WTC11 (cell line): Measurements from ENCODE around the gene PLCB3. TPM values are rescaled to one million over a fixed set of nuclear protein-coding genes. Genes with fewer than 3 reads are reported as not detected.

Source experiments
- ATAC-seq: fragments of 200-7000 bp; cut with Tn5 transposase; 2 replicates; pipeline ENCODE4 v1.10.0; 2021; ENCODE audit warnings: mild to moderate bottlenecking, moderate library complexity
- CTCF ChIA-PET: fragments of 300-600 bp; sonication (Branson Sonifier 250); formaldehyde crosslinking; loops from one replicate; lab custom pipeline; 2021; ENCODE audit warnings: antibody characterized with exemption; lab: Charles Lee
- POLR2A ChIA-PET: fragments of 350-600 bp; sonication (Branson Sonifier 250); formaldehyde crosslinking; loops from one replicate; lab custom pipeline; 2021; ENCODE audit warnings: antibody characterized with exemption; lab: Charles Lee
- DNase-seq: peaks from one replicate; pipeline ENCODE4 v3.0.0; 2021; ENCODE audit warnings: low spot score
- H3K27ac Mint-ChIP-seq: 2 replicates; pipeline ENCODE4 v1.8.0; 2021; ENCODE audit warnings: mixed read lengths
- H3K27me3 Mint-ChIP-seq: 2 replicates; pipeline ENCODE4 v1.8.0; 2021; ENCODE audit warnings: low read depth, mild to moderate bottlenecking, moderate library complexity, mixed read lengths
- H3K36me3 Mint-ChIP-seq: 2 replicates; pipeline ENCODE4 v1.8.0; 2021; ENCODE audit warnings: mixed read lengths
- H3K4me1 Mint-ChIP-seq: 2 replicates; pipeline ENCODE4 v1.8.0; 2022; ENCODE audit warnings: mixed read lengths
- H3K4me3 Mint-ChIP-seq: 2 replicates; pipeline ENCODE4 v1.8.0; 2021; ENCODE audit warnings: mild to moderate bottlenecking, moderate library complexity, mixed read lengths
- H3K9me3 Mint-ChIP-seq: 2 replicates; pipeline ENCODE4 v1.8.0; 2021; ENCODE audit warnings: mixed read lengths
- CREM ChIP-seq: sonication (generic); formaldehyde crosslinking; IDR thresholded peaks from 2 replicates; pipeline ENCODE4 v1.8.1; 2022; ENCODE audit warnings: mild to moderate bottlenecking, missing genetic modification reagents, moderate library complexity
- ELF4 ChIP-seq: sonication (generic); formaldehyde crosslinking; IDR thresholded peaks from 2 replicates; pipeline ENCODE4 v1.8.1; 2022; ENCODE audit warnings: low read depth, mild to moderate bottlenecking, moderate library complexity, missing genetic modification reagents
- GTF2I ChIP-seq: fragments of 250-450 bp; sonication (Bioruptor Pico); conservative IDR thresholded peaks from 2 replicates; pipeline ENCODE4 v1.4.0; 2021; ENCODE audit warnings: mild to moderate bottlenecking
- IRF2 ChIP-seq: sonication (generic); formaldehyde crosslinking; IDR thresholded peaks from 2 replicates; pipeline ENCODE4 v1.8.0; 2022; ENCODE audit warnings: low read depth, missing genetic modification reagents, borderline replicate concordance
- JAZF1 ChIP-seq: fragments of 250-450 bp; sonication (Bioruptor Pico); IDR thresholded peaks from 2 replicates; pipeline ENCODE4 v1.9.0; 2021; ENCODE audit warnings: moderate library complexity, mild to moderate bottlenecking, inconsistent platforms
- NFYB ChIP-seq: sonication (generic); formaldehyde crosslinking; conservative IDR thresholded peaks from 2 replicates; pipeline ENCODE4 v1.8.0; 2022; ENCODE audit warnings: low read depth, missing genetic modification reagents
- OVOL2 ChIP-seq: fragments of 250-450 bp; sonication (Bioruptor Pico); IDR thresholded peaks from 2 replicates; pipeline ENCODE4 v1.9.0; 2021; ENCODE audit warnings: mild to moderate bottlenecking, borderline replicate concordance
- PRRX2 ChIP-seq: fragments of 250-450 bp; sonication (Bioruptor Pico); IDR thresholded peaks from 2 replicates; pipeline ENCODE4 v1.8.0; 2021; ENCODE audit warnings: mild to moderate bottlenecking
- TCF7 ChIP-seq: sonication (generic); formaldehyde crosslinking; IDR thresholded peaks from 2 replicates; pipeline ENCODE4 v1.8.0; 2022; ENCODE audit warnings: mild to moderate bottlenecking, low read depth, missing genetic modification reagents, moderate library complexity
- TEAD4 ChIP-seq: sonication (generic); formaldehyde crosslinking; IDR thresholded peaks from 2 replicates; pipeline ENCODE4 v1.8.0; 2022; ENCODE audit warnings: mild to moderate bottlenecking, missing genetic modification reagents
- ZNF121 ChIP-seq: sonication (generic); formaldehyde crosslinking; IDR thresholded peaks from 2 replicates; pipeline ENCODE4 v1.8.0; 2023; ENCODE audit warnings: missing genetic modification reagents
- ZNF219 ChIP-seq: sonication (generic); formaldehyde crosslinking; IDR thresholded peaks from 2 replicates; pipeline ENCODE4 v1.8.0; 2023; ENCODE audit warnings: missing genetic modification reagents, mild to moderate bottlenecking, borderline replicate concordance
- ZNF232 ChIP-seq: sonication (generic); formaldehyde crosslinking; IDR thresholded peaks from 2 replicates; pipeline ENCODE4 v1.8.0; 2022; ENCODE audit warnings: mild to moderate bottlenecking, missing genetic modification reagents
- ZNF263 ChIP-seq: sonication (generic); formaldehyde crosslinking; IDR thresholded peaks from 2 replicates; pipeline ENCODE4 v1.8.1; 2022; ENCODE audit warnings: low read depth, mild to moderate bottlenecking, moderate library complexity, missing genetic modification reagents
- total RNA-seq: library from RNA; stranded (reverse); gene quantifications from 3 replicates; pipeline ENCODE4 v1.2.3, GENCODE V29; 2021
- TF ChIP-seq, protein P1 (sequence below): fragments of 250-450 bp; sonication (Bioruptor Pico); IDR thresholded peaks from 2 replicates; pipeline ENCODE4 v1.9.0; 2021; ENCODE audit warnings: moderate library complexity, mild to moderate bottlenecking, inconsistent platforms, borderline replicate concordance
- TF ChIP-seq, protein P2 (sequence below): sonication (generic); formaldehyde crosslinking; conservative IDR thresholded peaks from 2 replicates; pipeline ENCODE4 v1.8.1; 2023; ENCODE audit warnings: mild to moderate bottlenecking, low read depth, missing genetic modification reagents, moderate library complexity
- TF ChIP-seq, protein P3 (sequence below): fragments of 250-450 bp; sonication (Bioruptor Pico); IDR thresholded peaks from 2 replicates; pipeline ENCODE4 v1.9.0; 2021; ENCODE audit warnings: mild to moderate bottlenecking
- TF ChIP-seq, protein P4 (sequence below): sonication (generic); formaldehyde crosslinking; IDR thresholded peaks from 2 replicates; pipeline ENCODE4 v1.8.1; 2022; ENCODE audit warnings: low read depth, mild to moderate bottlenecking, moderate library complexity, missing genetic modification reagents, borderline replicate concordance
- TF ChIP-seq, protein P5 (sequence below): sonication (generic); formaldehyde crosslinking; IDR thresholded peaks from 2 replicates; pipeline ENCODE4 v1.8.1; 2023; ENCODE audit warnings: mild to moderate bottlenecking, missing genetic modification reagents, moderate library complexity
- TF ChIP-seq, protein P6 (sequence below): sonication (generic); formaldehyde crosslinking; IDR thresholded peaks from 2 replicates; pipeline ENCODE4 v1.8.1; 2023; ENCODE audit warnings: mild to moderate bottlenecking, missing genetic modification reagents
- TF ChIP-seq, protein P7 (sequence below): fragments of 250-450 bp; sonication (Bioruptor Pico); IDR thresholded peaks from 2 replicates; pipeline ENCODE4 v1.9.0; 2021; ENCODE audit warnings: mild to moderate bottlenecking, borderline replicate concordance

Gene PLCB3
- total RNA-seq, 1 experiment from 2014 or later, result 97.4 TPM

DNA sequence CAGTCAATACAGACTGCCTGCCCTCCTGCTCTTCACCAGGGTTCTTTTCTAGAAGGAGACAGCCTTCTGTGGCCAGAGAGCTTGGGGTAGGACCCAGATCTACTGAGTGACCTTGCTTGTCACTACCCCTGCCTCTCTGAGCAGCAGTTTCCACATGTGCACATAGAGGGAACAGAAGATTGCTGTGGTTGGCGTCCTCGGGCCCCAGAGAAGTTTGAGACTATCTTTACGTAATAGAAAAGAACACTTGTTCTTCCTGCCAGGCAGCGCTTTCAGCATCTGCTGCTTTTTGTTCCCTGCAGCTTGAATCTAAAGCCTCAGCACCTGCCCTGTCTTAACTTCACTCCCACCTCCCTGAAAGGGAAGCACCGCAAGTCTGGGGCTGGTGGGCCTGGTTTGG is 12.3 kb upstream of the PLCB3 start:
- peak overlapping the region; percentile 41; the same call in 1 of the 2 replicates for H3K27ac Mint-ChIP-seq
- no peak overlapping the region for H3K4me3 Mint-ChIP-seq
- DNase-seq, result no peak
- no peak for ATAC-seq
- no peaks in the 10 kb centered on the region for H3K27me3 Mint-ChIP-seq
- peaks cover 15% of the 10 kb centered on the region for H3K36me3 Mint-ChIP-seq
- H3K4me1 Mint-ChIP-seq, result peaks cover 32% of the 10 kb centered on the region
- CTCF ChIA-PET, result no interaction called here
- POLR2A ChIA-PET, result no interaction called here
- TF ChIP-seq, protein P1, sequence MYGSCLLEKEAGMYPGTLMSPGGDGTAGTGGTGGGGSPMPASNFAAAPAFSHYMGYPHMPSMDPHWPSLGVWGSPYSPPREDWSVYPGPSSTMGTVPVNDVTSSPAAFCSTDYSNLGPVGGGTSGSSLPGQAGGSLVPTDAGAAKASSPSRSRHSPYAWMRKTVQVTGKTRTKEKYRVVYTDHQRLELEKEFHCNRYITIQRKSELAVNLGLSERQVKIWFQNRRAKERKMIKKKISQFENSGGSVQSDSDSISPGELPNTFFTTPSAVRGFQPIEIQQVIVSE, result no peak
- TF ChIP-seq CREM (CRISPR knock-in tag) (no peak), PRRX2 (CRISPR knock-in tag) (no peak), TEAD4 (CRISPR knock-in tag) (no peak), TCF7 (CRISPR knock-in tag) (no peak)
- TF ChIP-seq, protein P2, sequence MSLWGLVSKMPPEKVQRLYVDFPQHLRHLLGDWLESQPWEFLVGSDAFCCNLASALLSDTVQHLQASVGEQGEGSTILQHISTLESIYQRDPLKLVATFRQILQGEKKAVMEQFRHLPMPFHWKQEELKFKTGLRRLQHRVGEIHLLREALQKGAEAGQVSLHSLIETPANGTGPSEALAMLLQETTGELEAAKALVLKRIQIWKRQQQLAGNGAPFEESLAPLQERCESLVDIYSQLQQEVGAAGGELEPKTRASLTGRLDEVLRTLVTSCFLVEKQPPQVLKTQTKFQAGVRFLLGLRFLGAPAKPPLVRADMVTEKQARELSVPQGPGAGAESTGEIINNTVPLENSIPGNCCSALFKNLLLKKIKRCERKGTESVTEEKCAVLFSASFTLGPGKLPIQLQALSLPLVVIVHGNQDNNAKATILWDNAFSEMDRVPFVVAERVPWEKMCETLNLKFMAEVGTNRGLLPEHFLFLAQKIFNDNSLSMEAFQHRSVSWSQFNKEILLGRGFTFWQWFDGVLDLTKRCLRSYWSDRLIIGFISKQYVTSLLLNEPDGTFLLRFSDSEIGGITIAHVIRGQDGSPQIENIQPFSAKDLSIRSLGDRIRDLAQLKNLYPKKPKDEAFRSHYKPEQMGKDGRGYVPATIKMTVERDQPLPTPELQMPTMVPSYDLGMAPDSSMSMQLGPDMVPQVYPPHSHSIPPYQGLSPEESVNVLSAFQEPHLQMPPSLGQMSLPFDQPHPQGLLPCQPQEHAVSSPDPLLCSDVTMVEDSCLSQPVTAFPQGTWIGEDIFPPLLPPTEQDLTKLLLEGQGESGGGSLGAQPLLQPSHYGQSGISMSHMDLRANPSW (CRISPR knock-in tag), result no peak
- TF ChIP-seq, protein P3, sequence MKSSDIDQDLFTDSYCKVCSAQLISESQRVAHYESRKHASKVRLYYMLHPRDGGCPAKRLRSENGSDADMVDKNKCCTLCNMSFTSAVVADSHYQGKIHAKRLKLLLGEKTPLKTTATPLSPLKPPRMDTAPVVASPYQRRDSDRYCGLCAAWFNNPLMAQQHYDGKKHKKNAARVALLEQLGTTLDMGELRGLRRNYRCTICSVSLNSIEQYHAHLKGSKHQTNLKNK (CRISPR knock-in tag), result no peak
- no peaks in the 10 kb centered on the region for H3K9me3 Mint-ChIP-seq

DNA sequence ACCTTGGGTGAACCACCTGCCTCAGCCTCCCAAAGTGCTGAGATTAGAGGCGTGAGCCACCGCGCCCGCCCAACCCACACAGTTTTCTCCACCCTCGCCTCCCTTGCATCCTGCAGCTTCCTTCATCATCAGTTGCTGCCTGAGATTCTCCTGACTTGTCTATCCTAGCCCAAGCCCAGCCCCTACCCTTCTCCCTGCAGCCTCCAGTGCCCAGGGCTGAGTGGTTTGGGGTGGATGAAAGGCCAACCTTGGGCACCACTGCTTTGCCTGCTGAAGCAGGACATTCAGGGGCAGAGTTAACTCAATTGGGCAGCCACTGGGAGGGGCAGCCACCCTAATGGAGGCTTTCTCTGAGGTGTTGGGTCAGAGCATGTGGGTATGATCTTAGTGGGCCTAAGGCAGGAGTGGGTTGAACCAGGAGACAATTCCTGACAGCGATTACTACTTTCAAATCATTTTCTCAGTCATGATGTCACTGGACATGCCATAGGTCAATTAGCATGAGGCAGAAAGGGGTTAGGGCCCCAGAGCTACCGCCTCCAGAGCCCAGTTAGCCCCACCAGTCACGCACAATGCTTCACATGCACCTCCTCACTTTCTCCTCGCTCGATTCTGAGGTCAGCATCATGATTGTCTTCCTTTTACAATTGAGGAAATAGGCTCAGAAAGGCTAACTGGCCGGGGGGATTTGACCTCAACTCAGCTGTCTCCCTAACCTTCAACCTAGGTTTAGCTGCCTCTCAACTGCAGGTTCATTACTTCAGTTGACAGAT is 11.5 kb upstream of the PLCB3 start:
- Mint-ChIP-seq H3K4me3 (peak overlapping the region; percentile 88), H3K4me1 (peaks cover 35% of the 10 kb centered on the region), H3K9me3 (no peaks in the 10 kb centered on the region), H3K36me3 (peaks cover 15% of the 10 kb centered on the region), H3K27me3 (no peaks in the 10 kb centered on the region), H3K27ac (peak overlapping the region; percentile 100)
- no peak for ATAC-seq
- POLR2A ChIA-PET, result no interaction called here
- CTCF ChIA-PET, result interaction anchor here (1.0 kb wide), 1 partner anchor 36 kb away, joined by 3 read pairs; no protein-coding TSS in a partner anchor
- no peak for TF ChIP-seq IRF2 (CRISPR knock-in tag)
- TF ChIP-seq NFYB (CRISPR knock-in tag), result no peak
- TF ChIP-seq, protein P4, sequence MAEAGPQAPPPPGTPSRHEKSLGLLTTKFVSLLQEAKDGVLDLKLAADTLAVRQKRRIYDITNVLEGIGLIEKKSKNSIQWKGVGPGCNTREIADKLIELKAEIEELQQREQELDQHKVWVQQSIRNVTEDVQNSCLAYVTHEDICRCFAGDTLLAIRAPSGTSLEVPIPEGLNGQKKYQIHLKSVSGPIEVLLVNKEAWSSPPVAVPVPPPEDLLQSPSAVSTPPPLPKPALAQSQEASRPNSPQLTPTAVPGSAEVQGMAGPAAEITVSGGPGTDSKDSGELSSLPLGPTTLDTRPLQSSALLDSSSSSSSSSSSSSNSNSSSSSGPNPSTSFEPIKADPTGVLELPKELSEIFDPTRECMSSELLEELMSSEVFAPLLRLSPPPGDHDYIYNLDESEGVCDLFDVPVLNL (CRISPR knock-in tag), result no peak
- no peak for TF ChIP-seq JAZF1 (CRISPR knock-in tag)
- TF ChIP-seq, protein P5, sequence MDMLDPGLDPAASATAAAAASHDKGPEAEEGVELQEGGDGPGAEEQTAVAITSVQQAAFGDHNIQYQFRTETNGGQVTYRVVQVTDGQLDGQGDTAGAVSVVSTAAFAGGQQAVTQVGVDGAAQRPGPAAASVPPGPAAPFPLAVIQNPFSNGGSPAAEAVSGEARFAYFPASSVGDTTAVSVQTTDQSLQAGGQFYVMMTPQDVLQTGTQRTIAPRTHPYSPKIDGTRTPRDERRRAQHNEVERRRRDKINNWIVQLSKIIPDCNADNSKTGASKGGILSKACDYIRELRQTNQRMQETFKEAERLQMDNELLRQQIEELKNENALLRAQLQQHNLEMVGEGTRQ (CRISPR knock-in tag), result no peak
- TF ChIP-seq ELF4 (CRISPR knock-in tag), result no peak
- TF ChIP-seq, protein P6, sequence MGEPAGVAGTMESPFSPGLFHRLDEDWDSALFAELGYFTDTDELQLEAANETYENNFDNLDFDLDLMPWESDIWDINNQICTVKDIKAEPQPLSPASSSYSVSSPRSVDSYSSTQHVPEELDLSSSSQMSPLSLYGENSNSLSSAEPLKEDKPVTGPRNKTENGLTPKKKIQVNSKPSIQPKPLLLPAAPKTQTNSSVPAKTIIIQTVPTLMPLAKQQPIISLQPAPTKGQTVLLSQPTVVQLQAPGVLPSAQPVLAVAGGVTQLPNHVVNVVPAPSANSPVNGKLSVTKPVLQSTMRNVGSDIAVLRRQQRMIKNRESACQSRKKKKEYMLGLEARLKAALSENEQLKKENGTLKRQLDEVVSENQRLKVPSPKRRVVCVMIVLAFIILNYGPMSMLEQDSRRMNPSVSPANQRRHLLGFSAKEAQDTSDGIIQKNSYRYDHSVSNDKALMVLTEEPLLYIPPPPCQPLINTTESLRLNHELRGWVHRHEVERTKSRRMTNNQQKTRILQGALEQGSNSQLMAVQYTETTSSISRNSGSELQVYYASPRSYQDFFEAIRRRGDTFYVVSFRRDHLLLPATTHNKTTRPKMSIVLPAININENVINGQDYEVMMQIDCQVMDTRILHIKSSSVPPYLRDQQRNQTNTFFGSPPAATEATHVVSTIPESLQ (CRISPR knock-in tag), result no peak
- no peak for TF ChIP-seq GTF2I (CRISPR knock-in tag)
- no peak for TF ChIP-seq ZNF232
- no peak for TF ChIP-seq ZNF219 (CRISPR knock-in tag)
- TF ChIP-seq ZNF263 (CRISPR knock-in tag), result no peak
- no peak for TF ChIP-seq ZNF121 (CRISPR knock-in tag)
- TF ChIP-seq, protein P7, sequence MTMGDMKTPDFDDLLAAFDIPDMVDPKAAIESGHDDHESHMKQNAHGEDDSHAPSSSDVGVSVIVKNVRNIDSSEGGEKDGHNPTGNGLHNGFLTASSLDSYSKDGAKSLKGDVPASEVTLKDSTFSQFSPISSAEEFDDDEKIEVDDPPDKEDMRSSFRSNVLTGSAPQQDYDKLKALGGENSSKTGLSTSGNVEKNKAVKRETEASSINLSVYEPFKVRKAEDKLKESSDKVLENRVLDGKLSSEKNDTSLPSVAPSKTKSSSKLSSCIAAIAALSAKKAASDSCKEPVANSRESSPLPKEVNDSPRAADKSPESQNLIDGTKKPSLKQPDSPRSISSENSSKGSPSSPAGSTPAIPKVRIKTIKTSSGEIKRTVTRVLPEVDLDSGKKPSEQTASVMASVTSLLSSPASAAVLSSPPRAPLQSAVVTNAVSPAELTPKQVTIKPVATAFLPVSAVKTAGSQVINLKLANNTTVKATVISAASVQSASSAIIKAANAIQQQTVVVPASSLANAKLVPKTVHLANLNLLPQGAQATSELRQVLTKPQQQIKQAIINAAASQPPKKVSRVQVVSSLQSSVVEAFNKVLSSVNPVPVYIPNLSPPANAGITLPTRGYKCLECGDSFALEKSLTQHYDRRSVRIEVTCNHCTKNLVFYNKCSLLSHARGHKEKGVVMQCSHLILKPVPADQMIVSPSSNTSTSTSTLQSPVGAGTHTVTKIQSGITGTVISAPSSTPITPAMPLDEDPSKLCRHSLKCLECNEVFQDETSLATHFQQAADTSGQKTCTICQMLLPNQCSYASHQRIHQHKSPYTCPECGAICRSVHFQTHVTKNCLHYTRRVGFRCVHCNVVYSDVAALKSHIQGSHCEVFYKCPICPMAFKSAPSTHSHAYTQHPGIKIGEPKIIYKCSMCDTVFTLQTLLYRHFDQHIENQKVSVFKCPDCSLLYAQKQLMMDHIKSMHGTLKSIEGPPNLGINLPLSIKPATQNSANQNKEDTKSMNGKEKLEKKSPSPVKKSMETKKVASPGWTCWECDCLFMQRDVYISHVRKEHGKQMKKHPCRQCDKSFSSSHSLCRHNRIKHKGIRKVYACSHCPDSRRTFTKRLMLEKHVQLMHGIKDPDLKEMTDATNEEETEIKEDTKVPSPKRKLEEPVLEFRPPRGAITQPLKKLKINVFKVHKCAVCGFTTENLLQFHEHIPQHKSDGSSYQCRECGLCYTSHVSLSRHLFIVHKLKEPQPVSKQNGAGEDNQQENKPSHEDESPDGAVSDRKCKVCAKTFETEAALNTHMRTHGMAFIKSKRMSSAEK (CRISPR knock-in tag), result no peak
- no peak for TF ChIP-seq OVOL2
- no peak for DNase-seq
